Neuron (in vitro differentiated cells): ENCODE data around the gene PIAS2.
"Not testable (repeated sequence)": the region's sequence is repeated elsewhere in the genome, so short reads cannot be mapped to it uniquely, and the experiment has no call there.

ENCODE experiments used
- H2AFZ ChIP-seq: one replicate; pipeline ENCODE4 v1.6.1; 2013; ENCODE audit warnings: low read depth, mild to moderate bottlenecking, inconsistent platforms, low read length, moderate library complexity
- H3K27me3 ChIP-seq: one replicate; pipeline ENCODE4 v1.6.1; 2013; ENCODE audit warnings: low read length; ENCODE audit not compliant: insufficient read depth
- H3K36me3 ChIP-seq: one replicate; pipeline ENCODE4 v1.6.1; 2013; ENCODE audit warnings: low read length; ENCODE audit not compliant: insufficient read depth
- H3K4me1 ChIP-seq: one replicate; pipeline ENCODE4 v1.6.1; 2013; ENCODE audit warnings: low read length; ENCODE audit not compliant: insufficient read depth
- H3K4me3 ChIP-seq: 2 replicates; pipeline ENCODE4 v1.5.1; 2013; ENCODE audit warnings: mild to moderate bottlenecking, low read length, moderate library complexity
- H3K9me3 ChIP-seq: one replicate; pipeline ENCODE4 v1.6.1; 2013; ENCODE audit warnings: low read length

PIAS2 gene

DNA sequence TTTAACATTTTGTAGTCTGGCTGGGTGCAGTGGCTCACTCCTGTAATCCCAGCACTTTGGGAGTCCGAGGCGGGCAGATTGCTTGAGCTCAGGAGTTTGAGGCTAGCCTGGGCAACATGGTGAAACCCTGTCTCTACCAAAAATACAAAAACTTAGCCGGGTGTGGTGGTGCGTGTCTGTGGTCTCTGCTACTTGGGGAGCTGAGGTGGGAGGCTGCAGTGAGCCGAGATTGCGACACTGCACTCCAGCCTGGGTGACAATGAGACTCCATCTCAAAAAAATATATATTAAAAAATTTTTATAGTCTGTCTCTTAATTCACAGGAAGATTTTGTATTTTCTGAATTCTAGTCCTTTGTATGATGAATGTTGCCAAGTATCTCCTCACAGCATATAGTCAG lies 121.4 kb downstream of the PIAS2 start:
- not testable (repeated sequence) for H3K9me3 ChIP-seq, H3K4me1 ChIP-seq, H3K4me3 ChIP-seq, H2AFZ ChIP-seq, H3K36me3 ChIP-seq, H3K27me3 ChIP-seq

DNA sequence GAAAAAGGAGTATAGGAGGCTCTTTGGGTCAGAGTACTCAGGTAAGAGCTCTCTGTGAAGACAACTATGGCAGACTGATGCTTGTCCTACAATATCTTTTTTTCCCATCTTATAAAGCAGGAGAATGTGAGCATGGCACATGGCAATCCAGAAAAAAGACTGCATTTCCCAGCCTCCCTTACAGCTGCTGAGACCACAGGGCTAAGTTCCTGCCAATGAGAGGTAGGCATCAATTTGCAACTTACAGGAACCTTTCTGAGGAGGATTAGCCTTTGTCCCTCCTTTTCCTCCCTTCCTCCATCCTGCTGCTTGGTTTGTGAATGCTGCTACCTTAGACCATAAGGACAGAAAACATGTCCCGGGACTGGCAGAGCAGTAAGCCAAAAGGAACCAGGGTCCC lies 122.7 kb downstream of the PIAS2 start:
- H3K36me3 ChIP-seq = no peaks in the 10 kb centered on the region
- no peak overlapping the region for H2AFZ ChIP-seq
- H3K4me3 ChIP-seq = no peak overlapping the region
- H3K9me3 ChIP-seq = no peaks in the 10 kb centered on the region
- H3K4me1 ChIP-seq = no peaks in the 10 kb centered on the region
- no peaks in the 10 kb centered on the region for H3K27me3 ChIP-seq

DNA sequence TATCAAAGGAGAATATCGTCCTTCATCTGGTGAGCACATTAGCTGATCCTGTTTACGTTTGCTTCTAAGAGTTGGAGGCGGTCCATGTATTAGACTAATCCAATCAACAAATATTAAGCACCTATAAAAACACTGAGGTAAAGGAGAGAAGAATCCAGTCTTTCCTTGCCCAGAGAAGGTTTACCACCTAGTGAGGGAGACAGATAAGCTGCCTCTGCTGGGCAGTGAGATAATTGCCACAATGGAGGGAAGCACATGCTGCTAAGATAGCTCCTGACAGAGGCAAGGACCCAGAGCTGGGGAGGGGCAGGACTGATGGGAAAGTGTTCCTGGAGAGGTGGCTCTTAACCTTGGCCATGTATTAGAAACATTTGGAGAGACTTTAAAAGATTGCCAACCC lies 123.7 kb downstream of the PIAS2 start:
- Histone ChIP-seq H3K4me1 (no peaks in the 10 kb centered on the region), H3K36me3 (no peaks in the 10 kb centered on the region), H3K9me3 (no peaks in the 10 kb centered on the region), H2AFZ (no peak overlapping the region), H3K4me3 (no peak overlapping the region), H3K27me3 (no peaks in the 10 kb centered on the region)

DNA sequence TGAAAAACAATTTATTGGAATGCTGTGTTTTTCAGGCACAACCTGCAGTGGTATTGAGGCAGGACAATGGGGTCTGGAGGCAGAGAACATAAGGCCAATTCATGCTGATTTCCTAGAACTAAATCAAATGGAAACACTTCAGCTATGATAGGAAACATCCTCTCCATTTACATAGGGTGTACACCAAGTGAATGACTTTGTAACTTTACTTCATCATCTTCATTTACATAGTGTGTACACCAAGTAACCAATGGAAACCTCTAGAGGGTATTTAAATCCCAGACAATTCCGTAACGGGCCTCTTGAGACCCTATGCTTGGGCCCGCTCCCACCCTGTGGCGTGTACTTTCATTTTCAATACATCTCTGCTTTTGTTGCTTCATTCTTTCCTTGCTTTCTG lies 128.2 kb downstream of the PIAS2 start:
- H2AFZ ChIP-seq = no peak overlapping the region
- H3K4me3 ChIP-seq = no peak overlapping the region
- no peaks in the 10 kb centered on the region for H3K36me3 ChIP-seq
- H3K4me1 ChIP-seq = no peaks in the 10 kb centered on the region
- peaks cover 2% of the 10 kb centered on the region for H3K9me3 ChIP-seq
- H3K27me3 ChIP-seq = no peaks in the 10 kb centered on the region

DNA sequence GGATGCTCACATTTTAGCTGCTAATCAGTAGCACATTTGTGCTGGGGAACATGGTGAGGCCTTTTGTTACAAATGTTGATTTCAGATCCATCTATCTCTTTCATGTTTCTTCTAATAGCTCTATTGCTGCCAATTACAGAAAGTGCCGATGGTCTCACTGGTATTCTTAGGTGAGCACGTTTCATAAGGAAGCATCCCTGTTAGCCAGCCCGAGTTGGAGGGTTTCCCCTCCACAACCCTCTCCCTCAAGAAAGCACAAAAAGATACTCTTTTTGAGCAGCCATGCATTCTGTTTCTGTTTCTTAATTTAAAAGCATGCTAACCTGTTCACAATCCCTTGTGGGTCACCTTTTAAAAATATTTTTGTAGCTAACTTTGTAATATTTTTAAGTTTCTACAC lies 129.6 kb downstream of the PIAS2 start:
- Histone ChIP-seq H3K9me3 (peaks cover 2% of the 10 kb centered on the region), H2AFZ (no peak overlapping the region), H3K4me1 (no peaks in the 10 kb centered on the region), H3K36me3 (no peaks in the 10 kb centered on the region), H3K4me3 (no peak overlapping the region), H3K27me3 (no peaks in the 10 kb centered on the region)

DNA sequence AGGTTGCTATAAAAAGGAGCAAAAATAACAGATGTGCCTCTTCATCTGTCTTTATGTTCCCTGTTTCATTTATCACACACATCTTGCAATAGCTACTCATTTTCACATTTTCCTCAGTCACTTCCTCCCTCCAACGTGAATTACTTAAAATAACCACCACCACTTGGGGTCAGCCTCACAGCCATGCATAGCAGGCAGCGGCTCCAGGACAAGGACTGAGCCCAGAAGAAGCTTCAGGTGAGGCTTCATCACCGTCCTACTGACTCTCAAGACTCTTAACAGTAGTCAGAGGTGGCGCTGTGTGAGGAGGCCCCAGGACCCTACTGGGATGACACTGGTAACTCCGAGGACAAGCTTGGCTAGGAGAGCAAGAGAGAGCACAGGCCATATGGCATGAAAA lies 144.9 kb downstream of the PIAS2 start:
- Histone ChIP-seq H3K9me3 (no peaks in the 10 kb centered on the region), H3K27me3 (no peaks in the 10 kb centered on the region), H3K36me3 (no peaks in the 10 kb centered on the region), H3K4me3 (no peak overlapping the region), H3K4me1 (no peaks in the 10 kb centered on the region), H2AFZ (no peak overlapping the region)

DNA sequence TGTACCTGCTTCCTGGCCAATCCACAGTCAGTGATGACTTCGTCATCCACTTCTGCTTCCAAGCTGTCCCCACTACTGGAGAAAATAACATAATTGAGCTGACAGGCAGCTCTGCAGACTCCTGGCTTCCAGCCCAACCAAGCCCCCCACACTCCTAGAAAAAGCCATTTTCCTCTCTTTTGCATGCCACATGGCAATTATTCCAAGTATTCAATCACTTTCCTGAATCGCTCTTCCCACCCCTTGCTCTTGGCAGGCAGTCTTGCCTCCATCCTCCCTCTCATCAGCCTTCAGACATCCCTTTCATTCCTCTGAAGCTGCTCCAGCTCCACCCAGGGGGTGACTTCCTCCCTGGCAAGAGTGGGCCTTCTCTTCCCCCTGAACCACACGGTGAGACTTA lies 146.2 kb downstream of the PIAS2 start:
- H3K27me3 ChIP-seq = no peaks in the 10 kb centered on the region
- H3K36me3 ChIP-seq = no peaks in the 10 kb centered on the region
- H3K9me3 ChIP-seq = no peaks in the 10 kb centered on the region
- no peak overlapping the region for H2AFZ ChIP-seq
- no peak overlapping the region for H3K4me3 ChIP-seq
- no peaks in the 10 kb centered on the region for H3K4me1 ChIP-seq

DNA sequence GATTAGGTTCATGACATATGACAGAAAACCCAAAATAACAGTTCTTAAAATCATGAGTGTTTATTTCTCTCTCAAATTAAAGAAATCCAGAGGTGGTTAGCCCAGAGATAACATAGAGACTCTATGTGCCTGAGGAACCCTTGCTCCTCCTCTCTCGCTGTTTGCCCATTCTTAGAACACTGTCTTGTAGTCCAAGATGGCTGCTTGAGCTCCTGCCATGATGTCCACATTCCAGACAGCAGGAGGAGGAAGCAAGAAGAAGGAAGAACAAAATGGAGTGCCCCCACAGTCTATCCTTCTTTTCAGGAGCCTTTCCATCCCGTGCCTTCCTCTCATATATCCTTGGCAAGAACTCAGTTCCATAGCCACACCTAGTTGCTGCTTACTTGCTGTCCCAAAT lies 146.6 kb downstream of the PIAS2 start:
- H3K9me3 ChIP-seq = no peaks in the 10 kb centered on the region
- no peak overlapping the region for H2AFZ ChIP-seq
- H3K4me1 ChIP-seq = no peaks in the 10 kb centered on the region
- no peak overlapping the region for H3K4me3 ChIP-seq
- no peaks in the 10 kb centered on the region for H3K36me3 ChIP-seq
- peaks cover under 1% of the 10 kb centered on the region for H3K27me3 ChIP-seq

DNA sequence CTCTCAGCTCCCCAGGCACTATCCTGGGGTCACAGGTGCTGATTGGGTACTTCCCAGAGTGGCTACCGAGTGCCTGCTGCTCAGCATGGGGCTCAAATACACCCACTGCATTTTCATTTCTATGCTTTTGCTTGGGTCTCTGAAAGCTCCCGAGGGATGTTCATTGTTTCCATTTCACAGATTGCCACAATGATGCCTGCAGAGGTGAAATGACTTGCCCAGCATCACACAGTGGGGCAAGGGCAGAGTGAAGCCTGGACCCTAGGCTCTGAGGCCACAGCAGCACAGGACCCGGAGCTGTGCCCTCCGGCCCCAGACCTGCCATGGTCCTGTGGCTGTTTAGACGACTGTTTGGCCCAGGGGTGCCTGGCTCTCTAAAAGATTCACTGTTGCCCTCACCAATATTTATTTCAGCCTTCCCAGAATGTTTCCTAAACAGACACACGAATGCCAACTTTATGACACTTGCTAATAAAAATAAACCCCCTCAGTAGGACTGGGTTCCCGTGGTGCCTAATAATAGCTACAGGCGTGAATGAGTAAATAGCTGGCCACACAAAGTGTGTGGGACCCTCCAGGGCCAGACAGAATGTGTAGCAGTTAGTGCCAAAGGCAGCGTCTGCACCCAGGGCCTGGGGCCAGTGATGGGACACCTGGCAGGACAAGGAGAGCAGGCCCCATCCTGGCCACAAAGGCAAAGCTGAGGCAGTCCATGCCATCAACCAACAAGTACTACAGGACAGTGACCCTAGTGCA lies 149.0 kb downstream of the PIAS2 start:
- Histone ChIP-seq H3K4me1 (no peaks in the 10 kb centered on the region), H3K9me3 (no peaks in the 10 kb centered on the region), H3K4me3 (no peak overlapping the region), H3K27me3 (peaks cover 3% of the 10 kb centered on the region), H2AFZ (no peak overlapping the region), H3K36me3 (no peaks in the 10 kb centered on the region)

DNA sequence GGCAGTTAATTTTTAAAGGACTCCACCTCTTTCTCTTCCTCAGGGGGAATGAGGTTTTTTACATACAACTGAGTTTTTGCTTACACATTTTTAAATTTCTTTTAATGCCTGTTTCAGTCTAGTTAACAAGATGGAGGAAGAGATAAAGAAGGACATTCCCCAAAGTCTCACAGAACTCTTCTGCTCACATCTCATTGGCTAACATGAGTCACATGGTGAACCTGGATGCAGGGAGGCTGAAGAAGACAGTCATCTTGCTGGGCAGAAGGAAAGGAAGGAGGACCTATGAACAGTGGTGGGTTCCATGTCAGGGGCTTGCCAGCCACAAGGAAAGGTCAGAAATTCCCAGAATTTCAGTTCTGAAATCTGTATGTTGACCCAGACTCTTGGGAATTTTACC lies 150.1 kb downstream of the PIAS2 start:
- Histone ChIP-seq H3K9me3 (no peaks in the 10 kb centered on the region), H3K36me3 (no peaks in the 10 kb centered on the region), H3K4me1 (no peaks in the 10 kb centered on the region), H2AFZ (no peak overlapping the region), H3K4me3 (no peak overlapping the region), H3K27me3 (peaks cover 3% of the 10 kb centered on the region)

DNA sequence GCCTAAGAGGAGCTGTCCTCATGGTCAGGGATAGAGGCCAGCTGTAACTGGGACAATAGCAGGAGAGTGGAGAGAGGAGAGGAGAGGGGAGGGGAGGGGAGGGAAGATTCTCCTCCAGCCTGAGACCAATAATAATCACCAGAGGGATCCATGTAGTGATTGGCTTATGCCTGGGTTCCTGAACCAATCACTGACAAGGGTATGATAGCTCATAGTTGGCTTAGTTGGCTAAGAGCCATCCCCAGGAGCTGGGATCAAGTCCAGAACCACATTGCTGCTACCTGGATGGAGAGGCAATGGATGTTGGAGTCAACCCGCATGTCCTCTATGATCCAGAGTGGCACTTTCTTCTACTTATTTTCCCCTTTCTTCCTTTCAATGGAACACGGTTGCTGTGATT lies 152.7 kb downstream of the PIAS2 start:
- no peaks in the 10 kb centered on the region for H3K36me3 ChIP-seq
- peaks cover 14% of the 10 kb centered on the region for H3K27me3 ChIP-seq
- no peaks in the 10 kb centered on the region for H3K4me1 ChIP-seq
- no peaks in the 10 kb centered on the region for H3K9me3 ChIP-seq
- no peak overlapping the region for H3K4me3 ChIP-seq
- no peak overlapping the region for H2AFZ ChIP-seq

DNA sequence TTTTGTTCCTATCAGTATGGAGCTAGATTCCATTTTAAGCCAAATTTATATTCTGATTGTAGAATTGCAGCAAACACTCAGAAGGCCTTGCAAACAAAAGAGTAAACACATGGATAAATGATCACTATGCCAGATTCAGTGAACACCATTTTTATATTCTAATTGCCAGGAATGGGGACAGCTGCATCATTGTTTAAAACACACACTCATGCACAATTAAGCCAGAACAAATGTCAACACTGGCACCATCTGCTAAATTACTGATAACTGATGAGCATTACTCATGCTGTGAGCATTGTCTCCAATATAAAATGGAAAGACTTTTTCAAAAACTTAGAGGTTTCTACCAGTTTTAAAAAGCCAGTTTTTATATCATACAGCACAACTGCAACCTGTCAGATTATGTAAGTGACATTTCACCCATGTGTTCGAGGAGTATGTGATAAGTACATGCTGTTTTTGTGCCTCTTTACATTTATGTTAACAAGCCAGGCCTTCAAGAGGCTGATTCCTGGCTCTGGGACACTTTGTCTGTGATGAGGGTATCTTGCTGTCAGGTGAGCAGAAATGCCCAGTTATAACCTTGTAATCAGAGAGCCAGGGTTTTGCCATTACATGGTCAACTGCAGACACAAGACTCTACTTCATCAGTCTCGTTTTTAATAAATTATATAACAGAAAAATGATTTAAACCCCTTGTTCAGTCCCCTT lies 156.1 kb downstream of the PIAS2 start:
- Histone ChIP-seq H3K9me3 (no peaks in the 10 kb centered on the region), H3K4me1 (peaks cover 8% of the 10 kb centered on the region), H3K4me3 (no peak overlapping the region), H3K27me3 (peaks cover 40% of the 10 kb centered on the region), H2AFZ (no peak overlapping the region), H3K36me3 (no peaks in the 10 kb centered on the region)

DNA sequence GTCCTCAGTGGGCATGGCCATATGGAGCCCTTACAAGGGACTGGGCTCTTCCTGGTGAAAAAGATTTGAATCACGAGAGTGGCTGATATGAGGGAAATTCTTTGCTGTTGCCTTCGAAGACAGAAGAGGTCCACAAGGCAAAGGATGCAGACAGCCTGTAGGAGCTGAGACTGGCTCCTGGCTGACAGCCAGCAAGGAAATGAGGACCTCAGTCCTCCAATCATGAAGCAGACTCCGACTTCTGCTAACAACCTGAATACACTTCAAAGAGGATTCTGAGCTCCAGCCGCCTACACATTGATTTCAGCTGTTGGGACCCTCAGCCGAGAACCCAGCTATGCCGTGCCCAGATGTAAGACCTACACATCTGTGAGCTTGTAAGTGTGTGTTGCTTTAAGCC lies 157.4 kb downstream of the PIAS2 start:
- Histone ChIP-seq H3K4me3 (no peak overlapping the region), H2AFZ (no peak overlapping the region), H3K36me3 (no peaks in the 10 kb centered on the region), H3K4me1 (peaks cover 8% of the 10 kb centered on the region), H3K9me3 (no peaks in the 10 kb centered on the region), H3K27me3 (peaks cover 50% of the 10 kb centered on the region)
